ENCODE measurements around the gene HMCN1.

- TF ChIP-seq, protein P1, sequence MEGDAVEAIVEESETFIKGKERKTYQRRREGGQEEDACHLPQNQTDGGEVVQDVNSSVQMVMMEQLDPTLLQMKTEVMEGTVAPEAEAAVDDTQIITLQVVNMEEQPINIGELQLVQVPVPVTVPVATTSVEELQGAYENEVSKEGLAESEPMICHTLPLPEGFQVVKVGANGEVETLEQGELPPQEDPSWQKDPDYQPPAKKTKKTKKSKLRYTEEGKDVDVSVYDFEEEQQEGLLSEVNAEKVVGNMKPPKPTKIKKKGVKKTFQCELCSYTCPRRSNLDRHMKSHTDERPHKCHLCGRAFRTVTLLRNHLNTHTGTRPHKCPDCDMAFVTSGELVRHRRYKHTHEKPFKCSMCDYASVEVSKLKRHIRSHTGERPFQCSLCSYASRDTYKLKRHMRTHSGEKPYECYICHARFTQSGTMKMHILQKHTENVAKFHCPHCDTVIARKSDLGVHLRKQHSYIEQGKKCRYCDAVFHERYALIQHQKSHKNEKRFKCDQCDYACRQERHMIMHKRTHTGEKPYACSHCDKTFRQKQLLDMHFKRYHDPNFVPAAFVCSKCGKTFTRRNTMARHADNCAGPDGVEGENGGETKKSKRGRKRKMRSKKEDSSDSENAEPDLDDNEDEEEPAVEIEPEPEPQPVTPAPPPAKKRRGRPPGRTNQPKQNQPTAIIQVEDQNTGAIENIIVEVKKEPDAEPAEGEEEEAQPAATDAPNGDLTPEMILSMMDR (IDR thresholded peaks at IDR 0.05), result no peak
- no peak for TF ChIP-seq POLR2A (IDR thresholded peaks at IDR 0.05)
These were observed 316.2 kb downstream of the HMCN1 start for GRCh38 chr1:186050360-186050759.

Measured in thyroid gland (tissue), 4 donors.